ENCODE results near the gene PER3.

- TF ChIP-seq CTCF (IDR thresholded peaks at IDR 0.05) (no peak), EP300 (IDR thresholded peaks at IDR 0.05) (no peak), POLR2A (IDR thresholded peaks at IDR 0.05) (no peak)
Measured at GRCh38 chr1:7755448-7755847, 28.6 kb upstream of the PER3 start.
